ENCODE data around the gene EHD1. TPM values are rescaled to one million over a fixed set of nuclear protein-coding genes. Genes with fewer than 3 reads are reported as not detected.

Gene EHD1
- polyA plus RNA-seq, 1 experiment: 56.1 TPM

DNA sequence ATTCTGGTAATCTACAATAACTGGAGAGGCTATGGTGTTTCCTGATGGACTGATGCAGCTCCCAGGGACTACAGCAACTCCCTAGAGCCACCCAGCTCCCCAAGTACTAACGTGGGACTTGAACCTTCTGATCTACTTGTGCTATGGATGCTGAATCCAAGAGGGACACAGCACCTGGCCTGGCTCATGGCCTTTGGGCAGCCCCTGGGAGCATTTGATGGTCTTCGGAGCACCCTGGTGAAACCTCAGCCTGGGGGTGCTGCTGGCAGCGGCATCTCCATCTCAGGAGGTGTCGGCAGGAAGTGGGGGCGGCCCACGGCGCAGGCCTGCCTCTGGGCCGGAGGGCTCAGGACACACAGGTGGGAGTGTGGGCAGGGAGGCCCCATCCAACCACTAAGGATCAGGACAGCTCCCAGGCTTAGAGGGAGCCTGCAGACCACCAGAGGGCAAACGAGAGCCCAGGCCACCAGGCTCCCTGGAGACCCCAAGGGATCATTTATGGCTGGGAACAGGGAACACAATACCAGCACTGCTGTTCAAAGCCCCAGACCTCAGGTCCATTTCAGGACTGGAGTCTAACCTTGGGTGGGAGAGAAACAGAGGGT lies 8.7 kb downstream of the EHD1 start:
- TF ChIP-seq, protein P1, sequence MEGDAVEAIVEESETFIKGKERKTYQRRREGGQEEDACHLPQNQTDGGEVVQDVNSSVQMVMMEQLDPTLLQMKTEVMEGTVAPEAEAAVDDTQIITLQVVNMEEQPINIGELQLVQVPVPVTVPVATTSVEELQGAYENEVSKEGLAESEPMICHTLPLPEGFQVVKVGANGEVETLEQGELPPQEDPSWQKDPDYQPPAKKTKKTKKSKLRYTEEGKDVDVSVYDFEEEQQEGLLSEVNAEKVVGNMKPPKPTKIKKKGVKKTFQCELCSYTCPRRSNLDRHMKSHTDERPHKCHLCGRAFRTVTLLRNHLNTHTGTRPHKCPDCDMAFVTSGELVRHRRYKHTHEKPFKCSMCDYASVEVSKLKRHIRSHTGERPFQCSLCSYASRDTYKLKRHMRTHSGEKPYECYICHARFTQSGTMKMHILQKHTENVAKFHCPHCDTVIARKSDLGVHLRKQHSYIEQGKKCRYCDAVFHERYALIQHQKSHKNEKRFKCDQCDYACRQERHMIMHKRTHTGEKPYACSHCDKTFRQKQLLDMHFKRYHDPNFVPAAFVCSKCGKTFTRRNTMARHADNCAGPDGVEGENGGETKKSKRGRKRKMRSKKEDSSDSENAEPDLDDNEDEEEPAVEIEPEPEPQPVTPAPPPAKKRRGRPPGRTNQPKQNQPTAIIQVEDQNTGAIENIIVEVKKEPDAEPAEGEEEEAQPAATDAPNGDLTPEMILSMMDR (IDR thresholded peaks at IDR 0.05; ENCODE audit: low read depth, low read length): peak; percentile 46
- H3K27ac ChIP-seq (ENCODE audit: low read depth, low read length): peak overlapping the region; percentile 95
- peak overlapping the region; percentile 5; the same call in 1 of the 2 replicates for H3K4me3 ChIP-seq (ENCODE audit: low read depth, low read length)
- no peaks in the 10 kb centered on the region; the same call in 1 of the 2 replicates for H3K9me3 ChIP-seq (ENCODE audit: control insufficient read depth, insufficient read depth, low read length)
- H3K27me3 ChIP-seq (ENCODE audit: control insufficient read depth, insufficient read depth, low read length): no peaks in the 10 kb centered on the region
- no peak for DNase-seq (ENCODE audit: low read depth, low spot score)
- ChIA-PET CTCF (interaction anchor here (1.0 to 3.6 kb wide), 7 partner anchors 8 to 249 kb away, joined by 3 to 11 read pairs (median 5); partner anchors contain the start of genes CDC42BPG and EHD1), POLR2A (interaction anchor here (0.6 to 9.3 kb wide), 10 partner anchors 8 to 629 kb away, joined by 3 to 105 read pairs (median 4); partner anchors contain the start of genes EHD1, MALAT1 and SF1)

DNA sequence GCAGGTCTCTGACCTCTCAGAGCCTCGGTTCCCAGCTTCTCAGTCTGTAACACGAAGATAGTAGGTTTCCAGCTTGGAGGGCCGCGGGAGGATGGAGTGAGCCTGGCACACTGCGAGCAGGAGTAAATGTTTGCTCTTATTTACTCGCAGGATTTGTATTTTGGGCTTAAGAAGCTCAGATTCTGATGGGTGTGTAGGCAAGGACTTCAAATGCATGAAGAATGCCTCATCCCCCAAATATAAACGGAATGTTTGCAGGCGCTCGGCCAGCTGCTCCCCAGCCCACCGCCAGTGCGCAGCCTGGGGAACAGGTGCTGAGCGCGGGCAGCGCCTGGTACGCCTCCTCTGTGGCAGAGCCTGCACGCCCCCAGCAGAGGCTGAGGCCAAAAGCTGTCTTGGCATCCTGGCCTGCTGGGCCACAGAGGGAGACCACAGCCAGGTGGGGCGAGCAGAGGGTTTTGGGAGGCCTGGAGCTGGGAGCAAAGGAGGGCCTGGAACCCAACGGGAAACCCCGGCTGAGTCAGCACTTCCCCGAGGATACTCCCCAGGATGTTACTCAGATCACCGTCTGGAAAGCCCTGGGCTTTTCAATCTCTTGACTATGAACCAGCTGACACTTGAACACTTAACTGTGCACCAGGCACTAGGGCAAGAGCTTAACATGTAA lies 9.4 kb downstream of the EHD1 start:
- CTCF ChIA-PET: interaction anchor here (0.8 to 3.6 kb wide), 9 partner anchors 8 to 249 kb away, joined by 3 to 11 read pairs (median 4); partner anchors contain the start of genes CDC42BPG and EHD1
- Histone ChIP-seq H3K4me3 (ENCODE audit: low read depth, low read length) (peak overlapping the region; percentile 21), H3K9me3 (ENCODE audit: control insufficient read depth, insufficient read depth, low read length) (no peaks in the 10 kb centered on the region; the same call in 1 of the 2 replicates), H3K27ac (ENCODE audit: low read depth, low read length) (peak overlapping the region; percentile 95), H3K27me3 (ENCODE audit: control insufficient read depth, insufficient read depth, low read length) (no peaks in the 10 kb centered on the region)
- TF ChIP-seq, protein P1 (IDR thresholded peaks at IDR 0.05; ENCODE audit: low read depth, low read length): 0 out of 2 replicates have a peak, but pooled peaks have one; percentile 4
- POLR2A ChIA-PET: interaction anchor here (0.9 to 9.3 kb wide), 9 partner anchors 9 to 630 kb away, joined by 3 to 105 read pairs (median 4); partner anchors contain the start of genes EHD1, MALAT1 and SF1
- peak; percentile 81 for DNase-seq (ENCODE audit: low read depth, low spot score)

DNA sequence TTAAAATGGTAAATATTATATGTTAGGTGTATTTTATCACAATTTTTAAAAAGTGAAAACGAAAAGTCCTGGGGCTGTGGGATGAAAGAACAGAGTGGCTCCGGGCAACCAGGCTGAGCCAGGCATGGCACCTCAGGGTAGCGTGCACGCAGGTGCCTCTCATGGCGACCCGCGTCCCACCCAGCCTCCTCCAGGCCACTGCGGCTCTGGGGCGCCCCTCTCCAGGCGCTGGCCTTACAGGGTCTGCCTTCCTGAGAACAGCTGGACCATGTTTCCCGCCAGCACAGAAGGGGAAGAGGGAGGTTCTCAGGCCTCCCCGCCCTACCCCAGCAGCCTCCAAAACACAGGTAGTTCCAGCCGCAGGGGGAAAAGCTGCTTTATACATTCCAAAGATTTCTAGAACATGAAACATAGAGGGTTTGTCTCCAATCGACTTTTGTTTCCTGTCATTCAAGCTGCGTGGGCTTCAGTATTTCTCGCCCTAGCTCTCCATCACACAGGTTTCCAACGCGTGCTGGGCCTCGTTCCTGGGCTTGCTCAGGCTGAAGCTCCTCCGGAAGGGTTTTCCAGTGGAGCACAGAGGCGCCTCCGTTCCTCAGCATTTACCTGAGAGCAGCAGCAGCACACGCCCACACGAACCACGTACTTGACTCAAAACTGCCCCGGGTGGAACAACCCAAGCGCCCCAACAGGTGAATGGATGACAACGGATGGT lies 10.5 kb downstream of the EHD1 start:
- CTCF ChIA-PET: interaction anchor here (1.0 to 3.6 kb wide), 3 partner anchors 19 to 24 kb away, joined by 3 to 11 read pairs (median 5); partner anchors contain the start of gene CDC42BPG

DNA sequence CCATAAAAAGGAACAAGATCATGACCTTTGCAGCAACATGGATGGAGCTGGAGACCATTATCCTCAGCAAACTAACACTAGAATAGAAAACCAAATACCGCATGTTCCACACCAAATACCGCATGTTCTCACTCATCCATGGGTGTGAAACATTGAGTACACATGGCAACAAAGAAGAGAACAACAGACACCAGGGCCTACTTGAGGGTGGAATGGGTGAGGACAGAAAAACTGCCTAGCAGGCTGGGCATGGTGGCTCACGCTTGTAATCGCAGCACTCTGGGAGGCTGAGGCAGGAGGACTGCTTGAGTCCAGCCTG lies 12.3 kb downstream of the EHD1 start:
- Histone ChIP-seq H3K27me3 (ENCODE audit: control insufficient read depth, insufficient read depth, low read length) (no peaks in the 10 kb centered on the region), H3K4me3 (ENCODE audit: low read depth, low read length) (no peak overlapping the region), H3K27ac (ENCODE audit: low read depth, low read length) (peak overlapping the region; percentile 57), H3K9me3 (ENCODE audit: control insufficient read depth, insufficient read depth, low read length) (no peaks in the 10 kb centered on the region; the same call in 1 of the 2 replicates)
- ChIA-PET CTCF (interaction anchor here (1.5 to 2.8 kb wide), 2 partner anchors 12 to 21 kb away, joined by 4 to 19 read pairs; no protein-coding TSS in a partner anchor), POLR2A (interaction anchor here (9.3 kb wide), 1 partner anchor 11 kb away, joined by 105 read pairs; the partner anchor contains the start of gene EHD1)
- TF ChIP-seq, protein P1 (IDR thresholded peaks at IDR 0.05; ENCODE audit: low read depth, low read length): no peak
- no peak for DNase-seq (ENCODE audit: low read depth, low spot score)

More for the DNA sequence above, 10.5 kb downstream of the EHD1 start:
- Histone ChIP-seq H3K27ac (ENCODE audit: low read depth, low read length) (peak overlapping the region; percentile 95), H3K4me3 (ENCODE audit: low read depth, low read length) (no peak overlapping the region), H3K9me3 (ENCODE audit: control insufficient read depth, insufficient read depth, low read length) (no peaks in the 10 kb centered on the region; the same call in 1 of the 2 replicates), H3K27me3 (ENCODE audit: control insufficient read depth, insufficient read depth, low read length) (no peaks in the 10 kb centered on the region)
- TF ChIP-seq, protein P1 (IDR thresholded peaks at IDR 0.05; ENCODE audit: low read depth, low read length): no peak
- POLR2A ChIA-PET: interaction anchor here (1.5 to 9.3 kb wide), 3 partner anchors 10 to 20 kb away, joined by 4 to 105 read pairs (median 37); partner anchors contain the start of gene EHD1
- DNase-seq (ENCODE audit: low read depth, low spot score): no peak

All from AG04450 (cell line).